Activated T-cell treated with anti-CD3 and anti-CD28 coated beads, Interleukin-2, amount 50 U/mL, for 4 hours (primary cell): ENCODE results near the gene ACSL4. TPM values are rescaled to one million over a fixed set of nuclear protein-coding genes. Genes with fewer than 3 reads are reported as not detected.

ENCODE experiments used
- ATAC-seq, 2 donors: fragments of 200-7000 bp; cut with Tn5 transposase; one replicate each; pipeline ENCODE4 v1.10.0; 2021
- DNase-seq: peaks from one replicate; pipeline ENCODE4 v3.0.0-alpha.2; 2020
- H3K27me3 Mint-ChIP-seq: one replicate; pipeline ENCODE4 v1.8.0; 2021; ENCODE audit warnings: low read depth, mixed read lengths
- H3K36me3 Mint-ChIP-seq: one replicate; pipeline ENCODE4 v1.8.0; 2022; ENCODE audit warnings: mixed read lengths; ENCODE audit not compliant: insufficient read depth
- H3K4me1 Mint-ChIP-seq: one replicate; pipeline ENCODE4 v1.8.0; 2021; ENCODE audit warnings: low read depth, mixed read lengths
- H3K4me3 Mint-ChIP-seq: one replicate; pipeline ENCODE4 v1.8.0; 2021; ENCODE audit warnings: mild to moderate bottlenecking, moderate library complexity, mixed read lengths
- H3K9me3 Mint-ChIP-seq: one replicate; pipeline ENCODE4 v1.8.0; 2021; ENCODE audit warnings: mixed read lengths
- total RNA-seq, 3 donors: library from RNA; stranded (reverse); gene quantifications; one replicate each; pipeline ENCODE4 v1.2.1, GENCODE V29; 2021

ACSL4 gene
- total RNA-seq, 3 donors from 2014 or later, result 59.7 to 66.7 (median 63.1) TPM

DNA sequence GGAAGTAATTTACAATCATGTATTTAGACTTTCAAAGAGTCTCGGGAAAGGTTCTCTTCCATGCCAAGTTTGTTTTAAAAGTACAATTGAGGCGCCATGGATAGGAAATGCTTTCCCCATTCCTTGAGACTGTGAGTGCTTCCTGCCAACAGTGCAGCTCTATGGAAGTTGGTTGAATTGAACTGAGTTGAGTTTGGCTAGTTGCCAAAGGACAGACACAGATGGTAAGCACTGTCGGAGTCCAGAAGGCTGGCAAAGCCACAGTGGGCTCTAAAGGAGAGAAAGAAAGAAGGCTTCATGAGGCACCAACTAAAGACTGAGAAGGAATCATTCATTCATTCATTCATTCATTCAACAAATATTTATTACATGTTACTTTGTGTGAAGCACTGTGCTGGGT is 103.7 kb downstream of the ACSL4 start:
- no peak overlapping the region for H3K4me3 Mint-ChIP-seq
- peaks cover 2% of the 10 kb centered on the region for H3K4me1 Mint-ChIP-seq
- no peak for DNase-seq

GRCh38 chrX:109626637-109627036 is 106.4 kb downstream of the ACSL4 start:
- peaks cover 2% of the 10 kb centered on the region for H3K4me1 Mint-ChIP-seq
- no peaks in the 10 kb centered on the region for H3K9me3 Mint-ChIP-seq
- DNase-seq (no peak), ATAC-seq (no peak)
- no peaks in the 10 kb centered on the region for H3K27me3 Mint-ChIP-seq
- no peaks in the 10 kb centered on the region for H3K36me3 Mint-ChIP-seq
- no peak overlapping the region for H3K4me3 Mint-ChIP-seq

More for the DNA sequence above, 103.7 kb downstream of the ACSL4 start:
- H3K9me3 Mint-ChIP-seq, result no peaks in the 10 kb centered on the region
- no peak for ATAC-seq
- no peaks in the 10 kb centered on the region for H3K27me3 Mint-ChIP-seq
- H3K36me3 Mint-ChIP-seq, result no peaks in the 10 kb centered on the region

GRCh38 chrX:109624641-109625616 is 108.1 kb downstream of the ACSL4 start, which contains the start of gene KCNE5:
Gene KCNE5 (minus strand): TSS chrX:109625172. CDS start chrX:109625020, 152 bp downstream.
- ATAC-seq (no peak), DNase-seq (no peak)
- Mint-ChIP-seq H3K9me3 (no peaks in the 10 kb centered on the region), H3K4me3 (no peak within 1 kb of the TSS), H3K27me3 (no peaks in the 10 kb centered on the region), H3K36me3 (no peaks in the 10 kb centered on the region), H3K4me1 (peaks cover 2% of the 10 kb centered on the region)

DNA sequence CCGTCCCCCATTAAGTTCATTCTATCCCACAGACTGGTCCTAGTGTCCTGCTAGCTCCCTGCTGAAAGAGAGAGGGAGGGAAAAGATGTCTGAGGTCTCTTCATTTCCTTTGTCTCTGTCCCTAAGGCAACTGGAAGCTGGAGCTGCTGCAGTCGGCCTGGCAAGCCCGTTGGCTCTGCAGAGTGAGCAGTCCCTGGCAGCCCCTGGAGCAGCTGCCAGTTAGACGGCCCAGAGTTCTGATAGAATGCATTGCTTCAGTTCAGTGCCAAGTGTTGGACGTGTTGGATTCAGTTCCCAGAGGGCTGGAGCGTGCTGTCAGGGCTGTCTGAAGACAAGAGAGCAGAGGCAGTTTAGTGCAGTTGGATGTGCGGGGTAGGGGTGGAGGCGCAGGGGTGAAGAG is 109.1 kb downstream of the ACSL4 start:
- peaks cover 2% of the 10 kb centered on the region for H3K4me1 Mint-ChIP-seq
- no peak for DNase-seq
- no peak overlapping the region for H3K4me3 Mint-ChIP-seq
- H3K27me3 Mint-ChIP-seq, result no peaks in the 10 kb centered on the region
- no peak for ATAC-seq
- H3K36me3 Mint-ChIP-seq, result no peaks in the 10 kb centered on the region
- no peaks in the 10 kb centered on the region for H3K9me3 Mint-ChIP-seq

GRCh38 chrX:109622270-109622669 is 110.8 kb downstream of the ACSL4 start:
- ATAC-seq (no peak), DNase-seq (no peak)
- H3K27me3 Mint-ChIP-seq, result no peaks in the 10 kb centered on the region
- H3K4me3 Mint-ChIP-seq, result no peak overlapping the region
- H3K4me1 Mint-ChIP-seq, result no peaks in the 10 kb centered on the region
- H3K9me3 Mint-ChIP-seq, result no peaks in the 10 kb centered on the region
- no peaks in the 10 kb centered on the region for H3K36me3 Mint-ChIP-seq

GRCh38 chrX:109619771-109620170 is 113.3 kb downstream of the ACSL4 start:
- H3K4me3 Mint-ChIP-seq, result no peak overlapping the region
- H3K9me3 Mint-ChIP-seq, result no peaks in the 10 kb centered on the region
- H3K36me3 Mint-ChIP-seq, result no peaks in the 10 kb centered on the region
- no peaks in the 10 kb centered on the region for H3K4me1 Mint-ChIP-seq
- H3K27me3 Mint-ChIP-seq, result no peaks in the 10 kb centered on the region
- ATAC-seq (no peak), DNase-seq (no peak)

DNA sequence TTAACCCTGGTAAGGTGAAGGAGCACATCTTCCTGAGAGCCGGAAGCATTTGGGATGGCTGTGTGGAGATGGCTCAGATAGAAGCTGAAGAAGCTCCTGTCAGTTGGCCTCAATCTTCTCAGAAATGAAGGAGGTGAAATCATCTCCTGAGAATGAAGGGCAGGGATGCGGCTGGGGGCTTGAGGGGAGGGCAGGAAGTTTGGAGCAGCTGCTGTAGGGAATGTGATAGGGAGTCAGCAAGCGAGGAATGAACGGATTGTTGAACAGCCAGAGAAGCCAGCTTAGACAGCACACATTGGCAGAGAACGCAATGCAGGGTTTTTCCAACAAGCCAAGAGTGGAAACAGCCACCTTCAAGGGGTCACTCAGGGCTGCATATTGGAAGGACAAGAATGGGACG is 118.1 kb downstream of the ACSL4 start:
- DNase-seq (no peak), ATAC-seq (no peak)
- Mint-ChIP-seq H3K36me3 (no peaks in the 10 kb centered on the region), H3K27me3 (no peaks in the 10 kb centered on the region), H3K9me3 (no peaks in the 10 kb centered on the region), H3K4me1 (no peaks in the 10 kb centered on the region), H3K4me3 (no peak overlapping the region)

- no peak for DNase-seq
- H3K4me1 Mint-ChIP-seq, result peaks cover 3% of the 10 kb centered on the region
- peaks cover 4% of the 10 kb centered on the region for H3K9me3 Mint-ChIP-seq
- H3K36me3 Mint-ChIP-seq, result no peaks in the 10 kb centered on the region
- no peak overlapping the region for H3K4me3 Mint-ChIP-seq
- H3K27me3 Mint-ChIP-seq, result peaks cover 23% of the 10 kb centered on the region
- ATAC-seq, result no peak
Observed at GRCh38 chrX:109601486-109601885, 131.6 kb downstream of the ACSL4 start.

DNA sequence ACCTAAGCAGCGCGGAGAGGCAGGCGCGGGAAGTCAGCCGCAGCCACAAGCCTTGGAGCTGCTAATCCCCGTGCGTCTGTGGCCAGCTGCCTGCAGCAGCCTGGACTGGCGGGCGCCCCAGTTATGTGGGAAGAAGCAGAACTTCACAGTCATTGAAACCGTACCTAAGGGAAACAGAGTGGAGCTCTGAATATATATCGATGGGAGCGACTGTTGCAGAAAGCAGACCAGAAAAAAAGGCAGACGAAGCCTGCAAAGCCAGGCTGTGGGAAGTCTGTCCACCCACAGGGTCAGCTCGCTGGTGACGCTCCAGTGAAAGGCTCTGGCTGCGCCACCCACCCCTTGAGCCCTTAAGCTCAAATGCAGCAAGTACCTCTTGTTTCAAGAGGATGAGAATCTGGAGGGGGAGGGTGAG is 132.8 kb downstream of the ACSL4 start:
- H3K4me3 Mint-ChIP-seq, result no peak overlapping the region

DNA sequence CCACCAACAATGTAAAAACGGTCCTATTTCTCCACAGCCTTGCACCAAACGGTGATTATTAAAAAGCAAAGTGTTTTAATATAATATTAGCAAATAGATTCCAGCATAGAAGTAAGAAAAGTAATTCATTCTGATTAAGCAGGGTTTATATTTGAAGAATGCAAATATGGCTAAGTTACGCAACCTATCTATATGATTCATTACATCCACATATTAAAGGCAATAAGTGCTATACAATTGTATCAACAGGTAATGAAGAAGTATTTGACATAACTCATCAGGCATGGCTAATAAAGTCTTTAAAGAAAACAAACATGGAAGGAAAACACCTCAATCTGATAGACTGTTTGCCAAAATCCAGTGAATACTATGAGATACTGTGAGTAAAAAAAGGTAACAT is 137.0 kb downstream of the ACSL4 start:
- Mint-ChIP-seq H3K9me3 (no peaks in the 10 kb centered on the region), H3K4me1 (peaks cover 3% of the 10 kb centered on the region), H3K27me3 (peaks cover 6% of the 10 kb centered on the region), H3K4me3 (no peak overlapping the region), H3K36me3 (no peaks in the 10 kb centered on the region)
- no peak for ATAC-seq
- DNase-seq, result no peak

More for the DNA sequence above, 132.8 kb downstream of the ACSL4 start:
- Mint-ChIP-seq H3K4me1 (peaks cover 3% of the 10 kb centered on the region), H3K36me3 (no peaks in the 10 kb centered on the region), H3K27me3 (peaks cover 19% of the 10 kb centered on the region), H3K9me3 (peaks cover under 1% of the 10 kb centered on the region)
- ATAC-seq (no peak), DNase-seq (no peak)

Other genes with a start within 250 kb of the ACSL4 start
- gene NXT2, start 196.4 kb downstream of the ACSL4 start, total RNA-seq, result 10 to 100 TPM; 13.2 to 16.7 (median 15.9) TPM
- gene KCNE5, start 108.1 kb downstream of the ACSL4 start, total RNA-seq, result under 1 TPM; 0.46 to 0.69 (median 0.57) TPM